Adrenal gland (tissue), 12 donors: Measurements from ENCODE around the gene COQ7. TPM values are rescaled to one million over a fixed set of nuclear protein-coding genes. Genes with fewer than 3 reads are reported as not detected.

Experiments used
- DNase-seq, 7 donors: peaks; one replicate each; pipeline ENCODE4 v3.0.0-alpha.2; 2019 to 2020
- H3K27ac ChIP-seq, 5 donors: fragments of 200-600 bp; sonication (generic) in 4 of 5; 1 replicate in 3 of 5; 2 replicates in 2 of 5; pipeline versions ENCODE4 v1.5.1 to v1.8.0; 2016 to 2020; ENCODE audit warnings: mild to moderate bottlenecking in 1 of 5
- H3K27me3 ChIP-seq: fragments of 200-600 bp; 2 replicates; pipeline ENCODE4 v1.8.0; 2021
- H3K36me3 ChIP-seq, 2 donors: fragments of 200-600 bp; replicated peaks in 1 of 2; 1 replicate in 1 of 2; 2 replicates in 1 of 2; pipeline versions ENCODE4 v1.5.1 to v1.8.0; 2018 to 2022
- H3K4me1 ChIP-seq, 2 donors: fragments of 200-600 bp; replicated peaks in 1 of 2; 1 replicate in 1 of 2; 2 replicates in 1 of 2; pipeline versions ENCODE4 v1.5.1 to v1.8.0; 2018 to 2021
- H3K4me3 ChIP-seq, 4 donors: fragments of 200-600 bp; sonication (generic) in 3 of 4; one replicate each; pipeline ENCODE4 v1.5.1; 2016 to 2018
- H3K9me3 ChIP-seq, 3 donors: fragments of 200-600 bp; sonication (generic) in 1 of 3; replicated peaks in 1 of 3; 1 replicate in 2 of 3; 2 replicates in 1 of 3; pipeline versions ENCODE4 v1.5.1 to v1.8.0; 2016 to 2021
- POLR2A ChIP-seq, 2 donors: fragments of 450-650 bp; IDR thresholded peaks; one replicate each; pipeline ENCODE4 v1.6.1; 2017; ENCODE audit warnings: antibody characterized with exemption in 2 of 2, mild to moderate bottlenecking in 2 of 2, moderate library complexity in 1 of 2
- WGBS, 4 donors: extraction: QIAGEN DNeasy Blood & Tissue Kit in 2 of 4; methylation state at CpG; one replicate each; pipeline versions ENCODE4 v1.1.5 to v1.1.7; 2013 to 2017; 5-methylcytosine and 5-hydroxymethylcytosine counted together
- intact Hi-C, 2 donors: fragments of 100-400 bp; cut with DNase I; formaldehyde crosslinking; loops; one replicate each; pipeline versions ENCODE4 v1.14.1 to v1.15.0; 2022 to 2023
- polyA plus RNA-seq, 3 donors: library from polyadenylated mRNA; stranded (reverse); fragments of 200-250 nt in 2 of 3; fragments of 350-450 nt in 1 of 3; fragmentation: Illumina TruSeq in 1 of 3; extraction: RNeasy Lipid Tissue Mini Kit (QIAGEN cat#74804) in 1 of 3; gene quantifications; one replicate each; pipeline ENCODE4 v1.2.3, GENCODE V29; 2013 to 2014
- total RNA-seq, 9 donors: library from RNA; depleted of rRNA in 4 of 9; stranded (reverse); fragments of >200 nt in 4 of 9; fragments of 120-200 nt in 1 of 9; fragmentation: NEBNext Ultra II Directional in 1 of 9; extraction: Animal tissue kit (Norgen Biotek cat#: 25700) in 1 of 9; gene quantifications; one replicate each; pipeline versions ENCODE4 v1.1.0 to v1.2.4, GENCODE V29; 2013 to 2023
- TF ChIP-seq, protein P1 (sequence below), 6 experiments: fragments of 450-650 bp in 4 of 6; fragments of 200-600 bp in 2 of 6; sonication (generic) in 1 of 6; IDR thresholded peaks; 1 replicate in 5 of 6; 2 replicates in 1 of 6; pipeline versions ENCODE4 v1.5.1 to v1.8.0; 2016 to 2021; ENCODE audit warnings: antibody characterized with exemption in 6 of 6, mild to moderate bottlenecking in 2 of 6, moderate library complexity in 1 of 6
- donor health status: healthy with polysubstance abuse.
- donor health status: Bipolar disorder and iron deficiency.
- donor health status: DM: yes; HTN: yes; CAD: no.
- donor health status: DM: no; HTN: no; CAD: no.
- donor health status: DM: no; HTN: no; CAD: no.
- donor health status: DM: yes; HTN: yes; CAD: no.

The COQ7 gene
- total and polyA plus RNA-seq, 12 donors = 14.9 to 41.8 (median 24.8) TPM

DNA sequence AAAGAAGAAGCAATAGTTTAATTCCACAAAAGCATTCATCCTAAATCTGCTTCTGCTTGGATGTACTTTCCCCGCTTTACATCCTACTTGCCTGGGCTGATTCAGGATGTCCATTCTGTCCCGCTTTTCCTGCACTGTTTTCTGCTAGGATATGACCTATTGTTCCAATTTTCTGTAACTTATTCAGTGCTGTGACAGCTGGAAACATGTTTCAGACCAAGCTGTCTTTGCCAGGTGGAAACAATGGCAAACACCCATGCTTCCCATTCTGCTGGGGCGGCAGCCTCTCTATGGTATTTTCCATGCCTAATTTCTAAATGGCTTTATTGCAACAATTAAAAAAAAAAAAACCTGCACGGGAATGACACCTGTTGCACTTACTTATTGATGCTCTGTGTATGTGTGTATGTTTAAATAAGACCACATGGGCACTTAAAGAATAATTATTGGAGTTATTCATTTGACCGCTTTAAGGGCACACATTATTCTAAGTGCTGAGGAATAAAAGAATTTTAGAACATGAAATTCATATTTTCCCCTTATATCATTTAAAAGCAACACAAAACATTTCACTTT lies 21.0 kb downstream of the COQ7 start:
- Histone ChIP-seq H3K27me3 (no peaks in the 10 kb centered on the region), H3K36me3 (no peaks in the 10 kb centered on the region), H3K4me3 (no peak overlapping the region), H3K4me1 (peaks cover 9 to 14% of the 10 kb centered on the region in 2 donors), H3K9me3 (no peaks in the 10 kb centered on the region), H3K27ac (no peak overlapping the region)
- 81 to 88% (median 84%) methylated on average over 5 of the region's 5 CpGs for WGBS, 4 donors
- intact Hi-C loops = loop anchor here (5.0 to 10.0 kb wide), 4 partner anchors 79 to 416 kb away; partner anchors contain the start of gene SYT17 (in 1 of the 2)
- no peak for DNase-seq
- TF ChIP-seq, protein P1, sequence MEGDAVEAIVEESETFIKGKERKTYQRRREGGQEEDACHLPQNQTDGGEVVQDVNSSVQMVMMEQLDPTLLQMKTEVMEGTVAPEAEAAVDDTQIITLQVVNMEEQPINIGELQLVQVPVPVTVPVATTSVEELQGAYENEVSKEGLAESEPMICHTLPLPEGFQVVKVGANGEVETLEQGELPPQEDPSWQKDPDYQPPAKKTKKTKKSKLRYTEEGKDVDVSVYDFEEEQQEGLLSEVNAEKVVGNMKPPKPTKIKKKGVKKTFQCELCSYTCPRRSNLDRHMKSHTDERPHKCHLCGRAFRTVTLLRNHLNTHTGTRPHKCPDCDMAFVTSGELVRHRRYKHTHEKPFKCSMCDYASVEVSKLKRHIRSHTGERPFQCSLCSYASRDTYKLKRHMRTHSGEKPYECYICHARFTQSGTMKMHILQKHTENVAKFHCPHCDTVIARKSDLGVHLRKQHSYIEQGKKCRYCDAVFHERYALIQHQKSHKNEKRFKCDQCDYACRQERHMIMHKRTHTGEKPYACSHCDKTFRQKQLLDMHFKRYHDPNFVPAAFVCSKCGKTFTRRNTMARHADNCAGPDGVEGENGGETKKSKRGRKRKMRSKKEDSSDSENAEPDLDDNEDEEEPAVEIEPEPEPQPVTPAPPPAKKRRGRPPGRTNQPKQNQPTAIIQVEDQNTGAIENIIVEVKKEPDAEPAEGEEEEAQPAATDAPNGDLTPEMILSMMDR (IDR thresholded peaks at IDR 0.05) = no peak
- no peak for TF ChIP-seq POLR2A (IDR thresholded peaks at IDR 0.05)

DNA sequence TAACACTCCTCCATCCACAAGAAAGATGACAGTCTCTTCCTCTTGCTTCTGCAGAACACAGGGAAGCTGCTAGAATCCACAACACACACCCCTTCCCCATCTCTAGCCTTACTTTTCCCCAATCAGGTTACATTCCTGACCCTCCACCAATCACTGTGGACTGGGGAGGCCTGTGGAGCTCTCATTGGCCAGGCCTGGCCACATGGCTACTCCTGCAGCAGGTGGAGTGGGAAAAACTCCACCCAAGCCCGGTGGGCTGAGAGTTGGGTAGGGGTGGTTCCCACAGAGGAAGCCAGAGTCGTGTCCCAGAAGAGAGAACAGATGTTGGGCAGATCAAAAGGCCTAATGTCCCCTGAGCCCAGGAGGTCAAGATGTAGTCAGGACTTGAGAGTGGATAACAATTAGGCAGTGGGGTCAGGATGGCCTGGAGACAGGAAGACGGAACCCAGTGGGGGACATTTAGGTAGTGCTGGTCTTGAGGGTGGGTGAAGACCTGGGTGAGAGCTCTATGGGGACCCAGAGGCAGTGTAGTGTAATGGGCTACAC lies 22.1 kb downstream of the COQ7 start:
- no peak for DNase-seq
- no peaks in the 10 kb centered on the region for H3K27me3 ChIP-seq
- H3K4me3 ChIP-seq = no peak overlapping the region
- no peaks in the 10 kb centered on the region for H3K36me3 ChIP-seq
- TF ChIP-seq, protein P1 (IDR thresholded peaks at IDR 0.05) = no peak
- TF ChIP-seq POLR2A (IDR thresholded peaks at IDR 0.05) = no peak
- no peak overlapping the region for H3K27ac ChIP-seq
- H3K9me3 ChIP-seq = no peaks in the 10 kb centered on the region
- WGBS, 4 donors = 86 to 90% (median 88%) methylated on average over 3 of the region's 3 CpGs
- H3K4me1 ChIP-seq = peaks cover 9 to 14% of the 10 kb centered on the region in 2 donors
- intact Hi-C loops = loop anchor here (5.0 to 10.0 kb wide), 4 partner anchors 78 to 415 kb away; partner anchors contain the start of gene SYT17 (in 1 of the 2)

DNA sequence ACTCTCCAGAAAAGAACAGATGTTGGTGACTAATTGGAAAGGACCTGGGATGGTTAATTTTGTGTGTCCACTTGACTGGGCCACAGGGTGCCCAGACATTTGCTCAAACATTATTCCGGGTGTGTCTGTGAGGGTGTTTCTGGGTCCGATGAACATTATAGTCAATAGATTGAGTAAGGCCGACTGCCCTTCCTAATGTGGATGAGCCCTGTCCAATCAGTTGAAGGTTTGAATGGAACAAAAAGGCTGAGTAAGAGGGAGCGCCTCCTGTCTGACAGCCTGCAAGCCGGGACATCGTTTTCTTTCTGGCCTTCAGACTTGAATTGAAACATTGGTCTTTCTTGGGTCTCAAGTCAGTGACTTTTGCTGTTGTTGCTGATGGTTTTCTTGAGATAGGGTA lies 23.5 kb downstream of the COQ7 start:
- WGBS, 4 donors = 86 to 93% (median 91%) methylated on average over 6 of the region's 6 CpGs
- Histone ChIP-seq H3K4me3 (no peak overlapping the region), H3K9me3 (no peaks in the 10 kb centered on the region), H3K27ac (no peak overlapping the region), H3K4me1 (peaks cover 8 to 9% of the 10 kb centered on the region in 2 donors), H3K27me3 (no peaks in the 10 kb centered on the region), H3K36me3 (no peaks in the 10 kb centered on the region)
- no peak for DNase-seq
- TF ChIP-seq POLR2A (IDR thresholded peaks at IDR 0.05) = no peak
- TF ChIP-seq, protein P1 (IDR thresholded peaks at IDR 0.05) = no peak
- intact Hi-C loops = loop anchor here in 1 of 2 donors (10.0 kb wide), 1 partner anchor 414 kb away; no protein-coding TSS in a partner anchor

GRCh38 chr16:19092653-19093410 lies 25.4 kb downstream of the COQ7 start:
- no peak for TF ChIP-seq POLR2A (IDR thresholded peaks at IDR 0.05)
- TF ChIP-seq, protein P1 (IDR thresholded peaks at IDR 0.05) = no peak
- Histone ChIP-seq H3K4me3 (no peak overlapping the region), H3K27me3 (no peaks in the 10 kb centered on the region), H3K27ac (no peak overlapping the region), H3K36me3 (no peaks in the 10 kb centered on the region), H3K9me3 (no peaks in the 10 kb centered on the region), H3K4me1 (no peaks in the 10 kb centered on the region)
- intact Hi-C loops = loop anchor here in 1 of 2 donors (10.0 kb wide), 1 partner anchor 412 kb away; no protein-coding TSS in a partner anchor
- WGBS, 4 donors = 65 to 69% (median 66%) methylated on average over 2 of the region's 2 CpGs
- DNase-seq = no peak
